HepG2 (cell line): Measurements from ENCODE around the gene PATZ1. TPM values are rescaled to one million over a fixed set of nuclear protein-coding genes. Genes with fewer than 3 reads are reported as not detected.

Source experiments
- HNRNPUL1 ChIP-seq: fragments of 200-400 bp; formaldehyde crosslinking; IDR thresholded peaks from 2 replicates; pipeline ENCODE4 v1.6.1; 2017; ENCODE audit warnings: low read depth, mild to moderate bottlenecking, low read length, moderate library complexity
- TERF1 ChIP-seq: sonication (generic); formaldehyde crosslinking; IDR thresholded peaks from 2 replicates; pipeline ENCODE4 v1.8.0; 2022; ENCODE audit warnings: mild to moderate bottlenecking, missing genetic modification reagents, moderate library complexity
- TFAP4 ChIP-seq: sonication (generic); IDR thresholded peaks from 2 replicates; pipeline ENCODE4 v1.6.1; 2016; ENCODE audit warnings: low read depth, borderline replicate concordance
- polyA plus RNA-seq, 8 experiments: library from polyadenylated mRNA; depleted of rRNA in 3 of 8; stranded (reverse) in 7 of 8; unstranded in 1 of 8; fragments of >200 nt; fragmentation: Illumina TruSeq in 4 of 8; extraction: Trizol in 4 of 8; gene quantifications; 2 replicates each; pipeline versions ENCODE4 v1.2.1 to v1.2.3, GENCODE V29; 2011 to 2016; ENCODE audit warnings: low read depth in 4 of 8, missing spikeins in 1 of 8, mixed read lengths in 1 of 8; ENCODE audit not compliant: insufficient read depth in 1 of 8
- total RNA-seq, 5 experiments: library from RNA; depleted of rRNA; stranded (reverse); fragments of >200 nt; fragmentation: Illumina TruSeq; extraction: Trizol; gene quantifications; 2 replicates each; pipeline ENCODE4 v1.2.3, GENCODE V29; 2016; ENCODE audit warnings: low read depth in 1 of 5
- TF ChIP-seq, protein P1 (sequence below): fragments of 450-650 bp; IDR thresholded peaks from 2 replicates; pipeline ENCODE4 v1.6.1; 2017
- TF ChIP-seq, protein P2 (sequence below): sonication (generic); formaldehyde crosslinking; IDR thresholded peaks from 2 replicates; pipeline ENCODE4 v1.4.0; 2020; ENCODE audit warnings: missing genetic modification reagents, borderline replicate concordance
- TF ChIP-seq, protein P3 (sequence below): IDR thresholded peaks from 2 replicates; pipeline ENCODE4 v1.6.1; 2016; ENCODE audit warnings: low read depth, control low read depth

PATZ1 gene
- total and polyA plus RNA-seq, 2 of the 13 experiments (the other 11 are each of a cell fraction or from before 2014, with no cell fraction given) = 24.9 to 30.5 TPM

DNA sequence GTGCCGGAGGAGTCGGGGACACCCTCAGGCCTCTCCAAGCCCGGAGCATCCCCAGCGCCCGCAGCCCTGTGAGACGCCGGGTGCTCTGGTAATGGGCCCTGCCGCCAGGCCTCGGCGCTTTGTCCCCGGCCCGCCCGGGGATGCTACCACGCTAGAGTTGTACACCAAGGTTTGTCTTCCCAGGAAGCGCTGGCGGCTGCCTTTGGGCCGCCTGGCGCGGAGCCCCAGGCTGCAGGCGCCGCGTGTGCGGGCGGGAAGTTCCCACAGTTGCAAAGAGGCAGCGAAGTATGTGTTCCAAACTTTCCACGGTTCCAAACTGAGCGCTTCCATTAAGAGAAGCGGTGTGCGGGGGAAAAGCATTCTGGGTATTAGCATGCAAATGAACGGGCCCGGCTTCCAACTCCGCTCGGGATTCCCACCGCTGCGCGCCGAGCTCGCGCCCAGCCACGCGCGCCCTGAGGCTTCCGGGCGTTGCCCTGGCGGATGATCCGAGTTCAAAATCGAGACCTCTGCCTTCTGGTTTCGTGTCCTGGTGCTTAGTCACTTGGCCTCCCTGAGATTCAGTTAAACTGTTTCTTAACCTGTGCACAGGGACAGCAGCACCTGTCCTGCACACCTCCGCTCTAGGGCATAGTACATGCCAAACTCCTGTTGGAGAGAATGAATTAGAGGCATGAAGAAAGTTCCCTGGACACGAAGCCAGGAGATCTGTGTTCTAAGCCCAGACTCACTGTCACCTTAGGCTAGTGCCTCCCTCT lies 1.3 kb upstream of the PATZ1 start (continued):
- TF ChIP-seq, protein P1, sequence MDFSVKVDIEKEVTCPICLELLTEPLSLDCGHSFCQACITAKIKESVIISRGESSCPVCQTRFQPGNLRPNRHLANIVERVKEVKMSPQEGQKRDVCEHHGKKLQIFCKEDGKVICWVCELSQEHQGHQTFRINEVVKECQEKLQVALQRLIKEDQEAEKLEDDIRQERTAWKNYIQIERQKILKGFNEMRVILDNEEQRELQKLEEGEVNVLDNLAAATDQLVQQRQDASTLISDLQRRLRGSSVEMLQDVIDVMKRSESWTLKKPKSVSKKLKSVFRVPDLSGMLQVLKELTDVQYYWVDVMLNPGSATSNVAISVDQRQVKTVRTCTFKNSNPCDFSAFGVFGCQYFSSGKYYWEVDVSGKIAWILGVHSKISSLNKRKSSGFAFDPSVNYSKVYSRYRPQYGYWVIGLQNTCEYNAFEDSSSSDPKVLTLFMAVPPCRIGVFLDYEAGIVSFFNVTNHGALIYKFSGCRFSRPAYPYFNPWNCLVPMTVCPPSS = no peak
- TF ChIP-seq HNRNPUL1 (no peak), TFAP4 (no peak), TERF1 (CRISPR knock-in tag) (no peak)
- TF ChIP-seq, protein P2, sequence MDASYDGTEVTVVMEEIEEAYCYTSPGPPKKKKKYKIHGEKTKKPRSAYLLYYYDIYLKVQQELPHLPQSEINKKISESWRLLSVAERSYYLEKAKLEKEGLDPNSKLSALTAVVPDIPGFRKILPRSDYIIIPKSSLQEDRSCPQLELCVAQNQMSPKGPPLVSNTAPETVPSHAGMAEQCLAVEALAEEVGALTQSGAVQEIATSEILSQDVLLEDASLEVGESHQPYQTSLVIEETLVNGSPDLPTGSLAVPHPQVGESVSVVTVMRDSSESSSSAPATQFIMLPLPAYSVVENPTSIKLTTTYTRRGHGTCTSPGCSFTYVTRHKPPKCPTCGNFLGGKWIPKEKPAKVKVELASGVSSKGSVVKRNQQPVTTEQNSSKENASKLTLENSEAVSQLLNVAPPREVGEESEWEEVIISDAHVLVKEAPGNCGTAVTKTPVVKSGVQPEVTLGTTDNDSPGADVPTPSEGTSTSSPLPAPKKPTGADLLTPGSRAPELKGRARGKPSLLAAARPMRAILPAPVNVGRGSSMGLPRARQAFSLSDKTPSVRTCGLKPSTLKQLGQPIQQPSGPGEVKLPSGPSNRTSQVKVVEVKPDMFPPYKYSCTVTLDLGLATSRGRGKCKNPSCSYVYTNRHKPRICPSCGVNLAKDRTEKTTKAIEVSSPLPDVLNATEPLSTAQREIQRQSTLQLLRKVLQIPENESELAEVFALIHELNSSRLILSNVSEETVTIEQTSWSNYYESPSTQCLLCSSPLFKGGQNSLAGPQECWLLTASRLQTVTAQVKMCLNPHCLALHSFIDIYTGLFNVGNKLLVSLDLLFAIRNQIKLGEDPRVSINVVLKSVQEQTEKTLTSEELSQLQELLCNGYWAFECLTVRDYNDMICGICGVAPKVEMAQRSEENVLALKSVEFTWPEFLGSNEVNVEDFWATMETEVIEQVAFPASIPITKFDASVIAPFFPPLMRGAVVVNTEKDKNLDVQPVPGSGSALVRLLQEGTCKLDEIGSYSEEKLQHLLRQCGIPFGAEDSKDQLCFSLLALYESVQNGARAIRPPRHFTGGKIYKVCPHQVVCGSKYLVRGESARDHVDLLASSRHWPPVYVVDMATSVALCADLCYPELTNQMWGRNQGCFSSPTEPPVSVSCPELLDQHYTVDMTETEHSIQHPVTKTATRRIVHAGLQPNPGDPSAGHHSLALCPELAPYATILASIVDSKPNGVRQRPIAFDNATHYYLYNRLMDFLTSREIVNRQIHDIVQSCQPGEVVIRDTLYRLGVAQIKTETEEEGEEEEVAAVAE (CRISPR knock-in tag) = no peak
- TF ChIP-seq, protein P3, sequence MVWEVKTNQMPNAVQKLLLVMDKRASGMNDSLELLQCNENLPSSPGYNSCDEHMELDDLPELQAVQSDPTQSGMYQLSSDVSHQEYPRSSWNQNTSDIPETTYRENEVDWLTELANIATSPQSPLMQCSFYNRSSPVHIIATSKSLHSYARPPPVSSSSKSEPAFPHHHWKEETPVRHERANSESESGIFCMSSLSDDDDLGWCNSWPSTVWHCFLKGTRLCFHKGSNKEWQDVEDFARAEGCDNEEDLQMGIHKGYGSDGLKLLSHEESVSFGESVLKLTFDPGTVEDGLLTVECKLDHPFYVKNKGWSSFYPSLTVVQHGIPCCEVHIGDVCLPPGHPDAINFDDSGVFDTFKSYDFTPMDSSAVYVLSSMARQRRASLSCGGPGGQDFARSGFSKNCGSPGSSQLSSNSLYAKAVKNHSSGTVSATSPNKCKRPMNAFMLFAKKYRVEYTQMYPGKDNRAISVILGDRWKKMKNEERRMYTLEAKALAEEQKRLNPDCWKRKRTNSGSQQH (CRISPR knock-in tag) = no peak
